ENCODE measurements around the gene KCTD5. TPM values are rescaled to one million over a fixed set of nuclear protein-coding genes. Genes with fewer than 3 reads are reported as not detected.

The KCTD5 gene
- total and polyA plus RNA-seq, 9 of the 15 experiments (the other 6 are each of a cell fraction or from before 2014, with no cell fraction given) = 0.73 to 58.3 (median 32.3) TPM

GRCh38 chr16:2663553-2664546 is 18.5 kb upstream of the KCTD5 start (continued):
- TF ChIP-seq NCOR1 (IDR thresholded peaks at IDR 0.05) (no peak), ZNF253 (CRISPR knock-in tag; conservative IDR thresholded peaks at IDR 0.05) (no peak), ZMIZ1 (IDR thresholded peaks at IDR 0.05; ENCODE audit: low read depth in 2 of 2, low read length in 2 of 2) (no peak), E2F6 (IDR thresholded peaks at IDR 0.05; ENCODE audit: borderline replicate concordance in 1 of 2, extremely low read depth in 1 of 2, insufficient read depth in 1 of 2, insufficient read length in 1 of 2, low read depth in 1 of 2, low read length in 1 of 2, poor library complexity in 1 of 2, severe bottlenecking in 1 of 2) (peak in 1 of 2 experiments; percentile 59), E4F1 (CRISPR knock-in tag; IDR thresholded peaks at IDR 0.05; ENCODE audit: borderline replicate concordance) (no peak), ATF1 (CRISPR knock-in tag; IDR thresholded peaks at IDR 0.05) (no peak), ATF1 (tag; IDR thresholded peaks at IDR 0.05) (peak; percentile 30; the same call in 1 of the 2 replicates), E2F4 (CRISPR knock-in tag; IDR thresholded peaks at IDR 0.05; ENCODE audit: low read depth) (no peak), POLR2A (conservative IDR thresholded peaks at IDR 0.05) (no peak), KDM1A (IDR thresholded peaks at IDR 0.05) (no peak), HMGN3 (IDR thresholded peaks at IDR 0.05; ENCODE audit: borderline replicate concordance, extremely low read depth, insufficient read length, low read depth, low read length) (no peak), ZNF431 (CRISPR knock-in tag; IDR thresholded peaks at IDR 0.05) (no peak), ZBTB49 (CRISPR knock-in tag; IDR thresholded peaks at IDR 0.05; ENCODE audit: borderline replicate concordance) (no peak), NFE2 (IDR thresholded peaks at IDR 0.05; ENCODE audit: low read depth) (0 out of 2 replicates have a peak, but pooled peaks have one; percentile 6), SREBF1 (IDR thresholded peaks at IDR 0.05; ENCODE audit: borderline replicate concordance, low read depth, low read length) (no peak)
